H1 (cell line): ENCODE results near the gene FAM24A. TPM values are rescaled to one million over a fixed set of nuclear protein-coding genes. Genes with fewer than 3 reads are reported as not detected.
A peak's percentile ranks its signal among the peaks of the same experiment; 100 is the strongest.

Source experiments
- CTCF ChIA-PET: fragments of 300-600 bp; sonication (Branson Sonifier 250); formaldehyde crosslinking; loops from one replicate; lab custom pipeline; 2021; ENCODE audit not compliant: partially characterized antibody; lab: Charles Lee
- POLR2A ChIA-PET: fragments of 300-600 bp; sonication (Branson Sonifier 250); formaldehyde crosslinking; loops from one replicate; lab custom pipeline; 2021; ENCODE audit warnings: inconsistent platforms; ENCODE audit not compliant: partially characterized antibody; lab: Charles Lee
- DNase-seq, 2 experiments: peaks; one replicate each; pipeline versions ENCODE4 v3.0.0 to v3.0.0-alpha.2; 2010 to 2022; ENCODE audit warnings: low spot score in 2 of 2, low read depth in 1 of 2, mixed read lengths in 1 of 2
- FAIRE-seq: peaks from 2 replicates; lab custom pipeline; 2011; peaks lifted over from hg19 to GRCh38; lab: Jason Lieb, UNC
- H2AFZ ChIP-seq: 2 replicates; pipeline ENCODE4 v1.8.1; 2012; ENCODE audit warnings: low read length, inconsistent platforms
- H2AK5ac ChIP-seq: 2 replicates; pipeline ENCODE4 v1.6.1; 2013; ENCODE audit warnings: low read depth, low read length
- H2BK120ac ChIP-seq: replicated peaks from 2 replicates; pipeline ENCODE3; 2013; ENCODE audit warnings: low read depth, low read length, inconsistent platforms
- H2BK12ac ChIP-seq: 2 replicates; pipeline ENCODE4 v1.6.1; 2013; ENCODE audit warnings: low read depth, low read length
- H2BK15ac ChIP-seq: 2 replicates; pipeline ENCODE4 v1.6.1; 2013; ENCODE audit warnings: low read length
- H2BK20ac ChIP-seq: 2 replicates; pipeline ENCODE4 v1.6.1; 2013; ENCODE audit warnings: low read length
- H2BK5ac ChIP-seq: 2 replicates; pipeline ENCODE4 v1.6.1; 2013; ENCODE audit warnings: low read depth, low read length
- H3K14ac ChIP-seq: 2 replicates; pipeline ENCODE4 v1.6.1; 2013; ENCODE audit warnings: inconsistent platforms; ENCODE audit not compliant: insufficient read length
- H3K18ac ChIP-seq: 2 replicates; pipeline ENCODE4 v1.6.1; 2013; ENCODE audit warnings: low read length; ENCODE audit errors: extremely low read depth
- H3K23ac ChIP-seq: 2 replicates; pipeline ENCODE4 v1.6.1; 2013; ENCODE audit warnings: inconsistent platforms; ENCODE audit not compliant: insufficient read length
- H3K23me2 ChIP-seq: 2 replicates; pipeline ENCODE4 v1.6.1; 2013; ENCODE audit warnings: low read depth, low read length
- H3K27ac ChIP-seq: 2 replicates; pipeline ENCODE4 v1.6.1; 2011; ENCODE audit warnings: low read depth, low read length, inconsistent platforms
- H3K27me3 ChIP-seq, 4 experiments: replicated peaks in 1 of 4; 1 replicate in 1 of 4; 2 replicates in 3 of 4; pipeline versions ENCODE4 v1.6.1 to v1.8.1; 2011 to 2013; ENCODE audit warnings: low read length in 3 of 4, mild to moderate bottlenecking in 3 of 4, inconsistent platforms in 2 of 4, mixed read lengths in 2 of 4, moderate library complexity in 1 of 4; ENCODE audit not compliant: control insufficient read depth in 3 of 4, insufficient read depth in 3 of 4; ENCODE audit errors: extremely low read depth in 1 of 4
- H3K36me3 ChIP-seq, 4 experiments: 2 replicates each; pipeline versions ENCODE4 v1.6.1 to v1.8.1; 2011 to 2013; ENCODE audit warnings: mild to moderate bottlenecking in 4 of 4, low read length in 3 of 4, moderate library complexity in 2 of 4, control low read depth in 1 of 4, inconsistent platforms in 1 of 4; ENCODE audit not compliant: insufficient read depth in 4 of 4, control insufficient read depth in 2 of 4
- H3K4ac ChIP-seq: replicated peaks from 2 replicates; pipeline ENCODE3; 2013; ENCODE audit warnings: low read length, low read depth, mixed read lengths, inconsistent platforms; ENCODE audit not compliant: insufficient read length
- H3K4me1 ChIP-seq, 4 experiments: replicated peaks in 1 of 4; 1 replicate in 1 of 4; 2 replicates in 3 of 4; pipeline versions ENCODE4 v1.6.1 to v1.8.1; 2011 to 2013; ENCODE audit warnings: low read length in 3 of 4, inconsistent platforms in 2 of 4, mixed read lengths in 1 of 4; ENCODE audit not compliant: insufficient read depth in 4 of 4, control insufficient read depth in 3 of 4
- H3K4me2 ChIP-seq, 2 experiments: 2 replicates each; pipeline versions ENCODE4 v1.6.1 to v1.8.1; 2011 to 2013; ENCODE audit warnings: low read depth in 2 of 2, low read length in 2 of 2, control low read depth in 1 of 2, inconsistent platforms in 1 of 2, mild to moderate bottlenecking in 1 of 2; ENCODE audit not compliant: insufficient read depth in 1 of 2
- H3K4me3 ChIP-seq, 4 experiments: fragments of 200-600, 300-600 bp in 1 of 4; sonication (generic), shearing (Covaris generic), sonication (Bioruptor Twin) in 1 of 4; 2 replicates each; pipeline versions ENCODE4 v1.5.1 to v1.8.1; 2011 to 2016; ENCODE audit warnings: low read length in 4 of 4, low read depth in 3 of 4, control low read depth in 2 of 4, inconsistent platforms in 2 of 4, mild to moderate bottlenecking in 2 of 4, mixed read lengths in 1 of 4, moderate library complexity in 1 of 4; ENCODE audit not compliant: insufficient read depth in 2 of 4; ENCODE audit errors: extremely low read depth in 1 of 4
- H3K56ac ChIP-seq: replicated peaks from 2 replicates; pipeline ENCODE3; 2013; ENCODE audit warnings: low read depth, mild to moderate bottlenecking, mixed read lengths, low read length, inconsistent platforms; ENCODE audit not compliant: insufficient read length
- H3K79me1 ChIP-seq: 2 replicates; pipeline ENCODE4 v1.6.1; 2013; ENCODE audit warnings: low read depth, low read length, control low read depth
- H3K79me2 ChIP-seq, 2 experiments: 2 replicates each; pipeline versions ENCODE4 v1.6.1 to v1.8.1; 2012 to 2013; ENCODE audit warnings: low read length in 2 of 2, mild to moderate bottlenecking in 2 of 2, inconsistent platforms in 1 of 2; ENCODE audit not compliant: insufficient read depth in 2 of 2, control insufficient read depth in 1 of 2
- H3K9ac ChIP-seq, 4 experiments: replicated peaks in 1 of 4; 1 replicate in 1 of 4; 2 replicates in 3 of 4; pipeline versions ENCODE4 v1.6.1 to v1.8.1; 2011 to 2013; ENCODE audit warnings: low read depth in 3 of 4, low read length in 3 of 4, control low read depth in 2 of 4, mild to moderate bottlenecking in 2 of 4, moderate library complexity in 2 of 4, inconsistent platforms in 1 of 4; ENCODE audit errors: extremely low read depth in 1 of 4
- H3K9me3 ChIP-seq, 2 experiments: 2 replicates each; pipeline versions ENCODE4 v1.6.1 to v1.8.1; 2012 to 2013; ENCODE audit warnings: mild to moderate bottlenecking in 2 of 2, moderate library complexity in 2 of 2, control low read depth in 1 of 2, inconsistent platforms in 1 of 2, low read depth in 1 of 2, low read length in 1 of 2, mixed read lengths in 1 of 2; ENCODE audit not compliant: insufficient read depth in 2 of 2
- H4K20me1 ChIP-seq, 2 experiments: replicated peaks in 1 of 2; 2 replicates each; pipeline versions ENCODE3 to v1.8.1; 2011 to 2013; ENCODE audit warnings: inconsistent platforms in 2 of 2, low read length in 2 of 2, mild to moderate bottlenecking in 1 of 2; ENCODE audit not compliant: insufficient read depth in 2 of 2, control insufficient read depth in 1 of 2
- H4K5ac ChIP-seq: 2 replicates; pipeline ENCODE4 v1.6.1; 2013; ENCODE audit warnings: low read length, low read depth, mixed read lengths, inconsistent platforms; ENCODE audit not compliant: insufficient read length
- H4K8ac ChIP-seq: 2 replicates; pipeline ENCODE4 v1.8.0; 2013; ENCODE audit warnings: mild to moderate bottlenecking, moderate library complexity, low read length, inconsistent platforms; ENCODE audit not compliant: insufficient read depth; ENCODE audit errors: extremely low read depth
- H4K91ac ChIP-seq: replicated peaks from 2 replicates; pipeline ENCODE3; 2013; ENCODE audit warnings: low read length, mixed read lengths, inconsistent platforms; ENCODE audit not compliant: insufficient read length
- CBX8 ChIP-seq: fragments of 300-800, 300-1000 bp; sonication (generic); IDR thresholded peaks from 2 replicates; pipeline ENCODE4 v1.7.1; 2016; ENCODE audit warnings: low read depth, low read length, borderline replicate concordance
- RAD21 ChIP-seq, 2 experiments: IDR thresholded peaks in 1 of 2; conservative IDR thresholded peaks in 1 of 2; 2 replicates each; pipeline ENCODE4 v1.6.1; 2011; ENCODE audit warnings: low read depth in 2 of 2, low read length in 2 of 2, improper control_type of control experiment in 1 of 2, inconsistent platforms in 1 of 2, mild to moderate bottlenecking in 1 of 2, moderate library complexity in 1 of 2
- WGBS, 2 experiments: shearing (Covaris generic) in 1 of 2; methylation state at CpG; one replicate each; pipeline versions ENCODE4 v1.1.6 to v1.1.7; 2013 to 2015; ENCODE audit warnings: low lambda C conversion rate in 2 of 2, mixed read lengths in 2 of 2, inconsistent platforms in 1 of 2, low coverage in 1 of 2, missing lambda C conversion rate in 1 of 2; ENCODE audit not compliant: insufficient replicate concordance in 2 of 2, insufficient coverage in 1 of 2, insufficient read length in 1 of 2; ENCODE audit errors: extremely low coverage in 1 of 2, missing lambda C conversion rate in 1 of 2; 5-methylcytosine and 5-hydroxymethylcytosine counted together
- polyA plus RNA-seq, 7 experiments: library from polyadenylated mRNA; depleted of rRNA in 3 of 7; stranded (reverse) in 5 of 7; unstranded in 2 of 7; fragments of >200 nt in 5 of 7; fragments of 200-250 nt in 2 of 7; gene quantifications; 1 replicate in 5 of 7; 2 replicates in 1 of 7; 4 replicates in 1 of 7; pipeline versions ENCODE4 v1.2.1 to v1.2.3, GENCODE V29; 2011 to 2013; ENCODE audit warnings: missing spikeins in 2 of 7, mixed read lengths in 2 of 7
- total RNA-seq: library from RNA; stranded (reverse); fragmentation: NEBNext Ultra II Directional; extraction: Animal tissue kit (Norgen Biotek cat#: 25700); gene quantifications from 2 replicates; pipeline ENCODE4 v1.2.1, GENCODE V29; 2021

The FAM24A gene
- total and polyA plus RNA-seq, 2 of the 8 experiments (the other 6 are each of a cell fraction or from before 2014, with no cell fraction given): not detected

GRCh38 chr10:122894261-122894944, 16.0 kb upstream of the FAM24A start:
- no peak for FAIRE-seq
- no peaks in the 10 kb centered on the region for H3K79me2 ChIP-seq

More at GRCh38 chr10:122894261-122894944, 16.0 kb upstream of the FAM24A start:
- Histone ChIP-seq H3K23me2 (no peaks in the 10 kb centered on the region), H3K9me3 (no peaks in the 10 kb centered on the region), H3K36me3 (no peaks in the 10 kb centered on the region), H4K8ac (no peak overlapping the region; the same call in 1 of the 2 replicates), H3K4me2 (no peak overlapping the region), H3K4ac (no peak overlapping the region), H3K9ac (no peak overlapping the region), H3K4me3 (no peak overlapping the region), H2AFZ (0 out of 2 replicates have a peak overlapping the region, but pooled peaks have one; percentile 8), H3K18ac (no peak overlapping the region), H2BK12ac (no peak overlapping the region), H2BK5ac (no peak overlapping the region), H2BK20ac (no peak overlapping the region), H4K5ac (no peak overlapping the region), H4K20me1 (no peaks in the 10 kb centered on the region), H4K91ac (no peak overlapping the region), H3K4me1 (no peaks in the 10 kb centered on the region), H3K23ac (no peak overlapping the region), H2BK120ac (no peak overlapping the region), H3K79me1 (no peaks in the 10 kb centered on the region), H2BK15ac (no peak overlapping the region), H2AK5ac (no peak overlapping the region), H3K27ac (no peak overlapping the region), H3K14ac (no peak overlapping the region), H3K56ac (no peak overlapping the region), H3K27me3 (no peaks in the 10 kb centered on the region)
- DNase-seq: no peak
- 92% methylated on average over 5 of the region's 5 CpGs; no CpG with 5 or more reads in 1 of the 2 experiments for WGBS, 2 experiments
- POLR2A ChIA-PET: no interaction called here
- TF ChIP-seq CBX8 (no peak), RAD21 (IDR thresholded peaks at IDR 0.05 in 1 of 2, conservative IDR thresholded peaks at IDR 0.05 in 1 of 2; ENCODE audit: low read depth in 2 of 2, low read length in 2 of 2) (0 out of 4 replicates have a peak, but pooled peaks of 1 of the 2 experiments have one; percentile 1)
- CTCF ChIA-PET: interaction anchor here (0.6 kb wide), 1 partner anchor 9 kb away, joined by 3 read pairs; no protein-coding TSS in a partner anchor
